ENCODE results near the gene FAM120B.

- TF ChIP-seq EZH2 (IDR thresholded peaks at IDR 0.05), result no peak
- TF ChIP-seq POLR2AphosphoS5 (IDR thresholded peaks at IDR 0.05; ENCODE audit: borderline replicate concordance, low read depth, low read length), result no peak
- no peak for TF ChIP-seq FOXP2 (optimal IDR thresholded peaks at IDR 0.05; ENCODE audit: control extremely low read depth, extremely low read length, insufficient read depth)
These were observed 64.5 kb downstream of the FAM120B start for GRCh38 chr6:170371080-170371479.

Data from SK-N-MC (cell line).